NCI-H69 (cell line): ENCODE data around the gene CAMTA1.
"Not testable (repeated sequence)": the region's sequence is repeated elsewhere in the genome, so short reads cannot be mapped to it uniquely, and the experiment has no call there.

Experiments
- DNase-seq: peaks from one replicate; lab custom pipeline; 2025; lab: John Stamatoyannopoulos, UW

Gene CAMTA1

GRCh38 chr1:7590426-7590790 lies 805.2 kb downstream of the CAMTA1 start:
- DNase-seq = no peak

- no peak for DNase-seq
These were observed 806.3 kb downstream of the CAMTA1 start for GRCh38 chr1:7591565-7591964.

GRCh38 chr1:7592120-7592798 lies 807.0 kb downstream of the CAMTA1 start:
- no peak for DNase-seq

GRCh38 chr1:7594002-7594713 lies 808.9 kb downstream of the CAMTA1 start:
- DNase-seq = peak; percentile 68

- no peak for DNase-seq
These were observed 809.6 kb downstream of the CAMTA1 start for GRCh38 chr1:7594714-7595295.

GRCh38 chr1:7595336-7595735 lies 810.1 kb downstream of the CAMTA1 start:
- DNase-seq = no peak

GRCh38 chr1:7596126-7596965 lies 811.1 kb downstream of the CAMTA1 start:
- no peak for DNase-seq

- not testable (repeated sequence) for DNase-seq
These were observed 812.8 kb downstream of the CAMTA1 start for GRCh38 chr1:7598058-7598457.

GRCh38 chr1:7604906-7605305 lies 819.7 kb downstream of the CAMTA1 start:
- DNase-seq = not testable (repeated sequence)

GRCh38 chr1:7606096-7606495 lies 820.8 kb downstream of the CAMTA1 start:
- no peak for DNase-seq

- DNase-seq = no peak
These were observed 821.8 kb downstream of the CAMTA1 start for GRCh38 chr1:7607097-7607496.

GRCh38 chr1:7608628-7609305 lies 823.5 kb downstream of the CAMTA1 start:
- peak; percentile 11 for DNase-seq

- peak; percentile 73 for DNase-seq
These were observed 824.2 kb downstream of the CAMTA1 start for GRCh38 chr1:7609311-7609994.

- DNase-seq = no peak
These were observed 825.0 kb downstream of the CAMTA1 start for GRCh38 chr1:7610106-7610731.

GRCh38 chr1:7610936-7611335 lies 825.7 kb downstream of the CAMTA1 start:
- DNase-seq = no peak

- DNase-seq = no peak
These were observed 826.3 kb downstream of the CAMTA1 start for GRCh38 chr1:7611421-7612010.

- no peak for DNase-seq
These were observed 828.0 kb downstream of the CAMTA1 start for GRCh38 chr1:7613106-7613850.

- no peak for DNase-seq
These were observed 828.6 kb downstream of the CAMTA1 start for GRCh38 chr1:7613851-7614205.

GRCh38 chr1:7614576-7615074 lies 829.4 kb downstream of the CAMTA1 start:
- DNase-seq = no peak

GRCh38 chr1:7615138-7615537 lies 829.9 kb downstream of the CAMTA1 start:
- no peak for DNase-seq
